Neural progenitor cell (in vitro differentiated cells): Measurements from ENCODE around the gene SSTR3. TPM values are rescaled to one million over a fixed set of nuclear protein-coding genes. Genes with fewer than 3 reads are reported as not detected.
A peak's percentile ranks its signal among the peaks of the same experiment; 100 is the strongest.

ENCODE experiments used
- DNase-seq: peaks from one replicate; pipeline ENCODE4 v3.0.0-alpha.2; 2016; ENCODE audit warnings: low spot score
- H2AFZ ChIP-seq: fragments of 200-600 bp; sonication (generic); replicated peaks from 2 replicates; pipeline ENCODE4 v1.6.1; 2016; ENCODE audit warnings: antibody characterized with exemption
- H3F3A ChIP-seq: fragments of 200-600 bp; sonication (generic); 2 replicates; pipeline ENCODE4 v1.6.1; 2016; ENCODE audit warnings: antibody characterized with exemption, low read depth
- H3K27ac ChIP-seq: fragments of 200-600 bp; sonication (generic); 2 replicates; pipeline ENCODE4 v1.5.1; 2016; ENCODE audit warnings: mild to moderate bottlenecking
- H3K27me3 ChIP-seq: fragments of 200-600 bp; sonication (generic); 2 replicates; pipeline ENCODE4 v1.6.1; 2016; ENCODE audit warnings: mild to moderate bottlenecking, moderate library complexity
- H3K36me3 ChIP-seq: fragments of 200-600 bp; sonication (generic); 2 replicates; pipeline ENCODE4 v1.5.1; 2016
- H3K4me1 ChIP-seq: fragments of 200-600 bp; sonication (generic); 2 replicates; pipeline ENCODE4 v1.6.1; 2016; ENCODE audit warnings: mixed run types
- H3K4me2 ChIP-seq: fragments of 200-600 bp; sonication (generic); 2 replicates; pipeline ENCODE4 v1.6.1; 2016
- H3K4me3 ChIP-seq: fragments of 200-600 bp; sonication (generic); 2 replicates; pipeline ENCODE4 v1.5.1; 2016
- H3K79me2 ChIP-seq: fragments of 200-600 bp; sonication (generic); 2 replicates; pipeline ENCODE4 v1.6.1; 2016; ENCODE audit warnings: low read depth
- H3K9ac ChIP-seq: fragments of 200-600 bp; sonication (generic); 2 replicates; pipeline ENCODE4 v1.6.1; 2016
- H3K9me3 ChIP-seq: fragments of 200-600 bp; sonication (generic); 2 replicates; pipeline ENCODE4 v1.5.1; 2016; ENCODE audit warnings: low read depth
- H4K20me1 ChIP-seq: fragments of 200-600 bp; sonication (generic); 2 replicates; pipeline ENCODE4 v1.6.1; 2016; ENCODE audit warnings: low read depth
- H3K27ac Mint-ChIP-seq: 3 replicates; pipeline ENCODE4 v1.8.0; 2021; ENCODE audit warnings: mixed read lengths
- H3K27me3 Mint-ChIP-seq: 2 replicates; pipeline ENCODE4 v1.8.0; 2022; ENCODE audit warnings: low read depth, mild to moderate bottlenecking, inconsistent platforms, moderate library complexity, mixed read lengths; ENCODE audit not compliant: insufficient read depth
- H3K36me3 Mint-ChIP-seq: 3 replicates; pipeline ENCODE4 v1.8.0; 2021; ENCODE audit warnings: mixed read lengths
- H3K4me1 Mint-ChIP-seq: 3 replicates; pipeline ENCODE4 v1.8.0; 2021; ENCODE audit warnings: mixed read lengths
- H3K4me3 Mint-ChIP-seq: 3 replicates; pipeline ENCODE4 v1.8.0; 2021; ENCODE audit warnings: mild to moderate bottlenecking, moderate library complexity, mixed read lengths
- H3K9me3 Mint-ChIP-seq: 3 replicates; pipeline ENCODE4 v1.8.0; 2020; ENCODE audit warnings: mixed read lengths
- EZH2 ChIP-seq: fragments of 200-600 bp; sonication (generic); IDR thresholded peaks from 2 replicates; pipeline ENCODE4 v1.6.1; 2017; ENCODE audit warnings: antibody characterized with exemption, mild to moderate bottlenecking, moderate library complexity
- EZH2phosphoT487 ChIP-seq: fragments of 200-600 bp; sonication (generic); IDR thresholded peaks from 2 replicates; pipeline ENCODE4 v1.6.1; 2017; ENCODE audit warnings: antibody characterized with exemption
- total RNA-seq: library from RNA; depleted of rRNA; stranded (reverse); fragments of >200 nt; gene quantifications from 2 replicates; pipeline ENCODE4 v1.2.3, GENCODE V29; 2015; ENCODE audit warnings: low replicate concordance
- TF ChIP-seq, protein P1 (sequence below): fragments of 200-600 bp; sonication (generic); IDR thresholded peaks from 2 replicates; pipeline ENCODE4 v1.5.1; 2017; ENCODE audit warnings: antibody characterized with exemption, mild to moderate bottlenecking

SSTR3 gene
- total RNA-seq, 1 donor from 2014 or later = 0.19 TPM

DNA sequence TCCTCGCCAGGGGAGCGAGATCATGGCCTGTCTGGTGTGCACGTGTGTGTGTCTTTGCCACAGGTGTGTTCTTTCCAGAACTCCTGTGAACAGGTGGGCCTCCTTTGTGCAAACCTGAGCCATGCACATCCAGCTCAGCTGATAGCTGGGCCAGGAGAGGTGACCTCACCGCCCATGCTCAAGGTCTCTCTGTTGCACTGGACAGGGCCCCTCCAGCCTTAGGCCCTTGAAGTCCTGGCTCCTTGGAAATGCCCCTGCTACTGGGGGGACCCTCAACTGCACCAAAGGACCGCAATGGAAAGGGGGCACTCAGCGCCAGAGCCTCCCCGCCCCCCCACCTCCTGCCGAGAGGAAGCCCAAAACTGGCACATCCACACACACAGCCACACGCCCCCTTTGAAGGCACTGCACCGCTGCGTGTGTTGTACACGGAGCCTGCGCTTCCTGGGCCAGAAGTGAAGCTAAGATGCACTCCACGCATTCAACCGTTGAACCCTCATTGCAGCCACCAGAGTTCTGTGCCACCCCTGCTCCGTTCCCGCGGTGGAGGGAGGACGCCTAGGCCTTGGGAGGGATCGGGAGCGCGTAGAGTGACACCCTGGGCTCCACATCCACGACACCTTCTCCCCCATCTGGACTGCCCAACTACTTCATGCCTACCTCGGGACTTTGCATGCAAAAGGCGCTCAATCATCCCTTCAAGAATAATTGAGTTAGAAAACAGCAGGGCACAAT lies 46.2 kb downstream of the SSTR3 start:
- no peaks in the 10 kb centered on the region for H4K20me1 ChIP-seq
- no peak overlapping the region for H3K27ac ChIP-seq
- DNase-seq = no peak
- no peaks in the 10 kb centered on the region for H3F3A ChIP-seq
- peaks cover 22% of the 10 kb centered on the region for H3K4me1 Mint-ChIP-seq
- peaks cover 4% of the 10 kb centered on the region for H3K9me3 Mint-ChIP-seq
- H3K36me3 Mint-ChIP-seq = no peaks in the 10 kb centered on the region
- no peaks in the 10 kb centered on the region for H3K36me3 ChIP-seq
- no peak overlapping the region for H3K4me2 ChIP-seq
- H3K27ac Mint-ChIP-seq = no peak overlapping the region
- peak overlapping the region; percentile 51 for H2AFZ ChIP-seq
- H3K4me1 ChIP-seq = no peaks in the 10 kb centered on the region
- peaks cover 8% of the 10 kb centered on the region for H3K27me3 Mint-ChIP-seq
- H3K4me3 ChIP-seq = no peak overlapping the region
- no peaks in the 10 kb centered on the region for H3K79me2 ChIP-seq
- no peaks in the 10 kb centered on the region for H3K27me3 ChIP-seq
- H3K9me3 ChIP-seq = no peaks in the 10 kb centered on the region
- no peak overlapping the region for H3K4me3 Mint-ChIP-seq
- no peak for TF ChIP-seq EZH2phosphoT487
- no peak for TF ChIP-seq EZH2
- TF ChIP-seq, protein P1, sequence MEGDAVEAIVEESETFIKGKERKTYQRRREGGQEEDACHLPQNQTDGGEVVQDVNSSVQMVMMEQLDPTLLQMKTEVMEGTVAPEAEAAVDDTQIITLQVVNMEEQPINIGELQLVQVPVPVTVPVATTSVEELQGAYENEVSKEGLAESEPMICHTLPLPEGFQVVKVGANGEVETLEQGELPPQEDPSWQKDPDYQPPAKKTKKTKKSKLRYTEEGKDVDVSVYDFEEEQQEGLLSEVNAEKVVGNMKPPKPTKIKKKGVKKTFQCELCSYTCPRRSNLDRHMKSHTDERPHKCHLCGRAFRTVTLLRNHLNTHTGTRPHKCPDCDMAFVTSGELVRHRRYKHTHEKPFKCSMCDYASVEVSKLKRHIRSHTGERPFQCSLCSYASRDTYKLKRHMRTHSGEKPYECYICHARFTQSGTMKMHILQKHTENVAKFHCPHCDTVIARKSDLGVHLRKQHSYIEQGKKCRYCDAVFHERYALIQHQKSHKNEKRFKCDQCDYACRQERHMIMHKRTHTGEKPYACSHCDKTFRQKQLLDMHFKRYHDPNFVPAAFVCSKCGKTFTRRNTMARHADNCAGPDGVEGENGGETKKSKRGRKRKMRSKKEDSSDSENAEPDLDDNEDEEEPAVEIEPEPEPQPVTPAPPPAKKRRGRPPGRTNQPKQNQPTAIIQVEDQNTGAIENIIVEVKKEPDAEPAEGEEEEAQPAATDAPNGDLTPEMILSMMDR = no peak
- no peak overlapping the region for H3K9ac ChIP-seq

DNA sequence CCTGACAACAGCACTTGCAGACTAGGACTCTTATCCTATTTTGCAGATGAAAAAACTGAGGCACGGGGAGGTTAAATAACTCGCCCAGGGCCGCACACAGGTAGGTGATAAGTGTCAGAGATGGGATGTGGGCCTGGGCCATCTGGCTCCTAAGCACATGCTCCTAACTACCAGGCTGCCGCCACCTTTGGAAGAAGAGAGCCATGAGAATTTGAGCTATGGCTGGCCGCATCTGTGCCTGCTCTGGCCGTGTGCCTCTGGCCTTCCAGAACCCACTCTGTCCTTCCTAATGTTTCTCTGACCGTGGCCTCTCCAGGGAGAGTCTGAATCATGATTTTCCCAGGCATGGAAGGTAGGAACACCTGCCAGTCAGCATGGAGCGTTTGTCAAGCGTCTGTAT lies 47.2 kb downstream of the SSTR3 start:
- H3K4me1 ChIP-seq = no peaks in the 10 kb centered on the region
- H3K27ac ChIP-seq = no peak overlapping the region
- H3K36me3 ChIP-seq = no peaks in the 10 kb centered on the region
- H2AFZ ChIP-seq = no peak overlapping the region
- no peak overlapping the region for H3K4me3 ChIP-seq
- no peak overlapping the region for H3K4me2 ChIP-seq
- peaks cover 4% of the 10 kb centered on the region for H3K9me3 Mint-ChIP-seq
- no peaks in the 10 kb centered on the region for H3F3A ChIP-seq
- H3K27me3 Mint-ChIP-seq = peaks cover 8% of the 10 kb centered on the region
- no peak for DNase-seq
- H3K27ac Mint-ChIP-seq = peak overlapping the region; percentile 30
- H3K9ac ChIP-seq = no peak overlapping the region
- no peaks in the 10 kb centered on the region for H3K79me2 ChIP-seq
- H3K27me3 ChIP-seq = no peaks in the 10 kb centered on the region
- H3K36me3 Mint-ChIP-seq = no peaks in the 10 kb centered on the region
- H3K4me3 Mint-ChIP-seq = no peak overlapping the region
- no peak for TF ChIP-seq EZH2
- no peak for TF ChIP-seq EZH2phosphoT487
- TF ChIP-seq, protein P1 = no peak
- H3K4me1 Mint-ChIP-seq = peaks cover 24% of the 10 kb centered on the region
- H3K9me3 ChIP-seq = no peaks in the 10 kb centered on the region
- no peaks in the 10 kb centered on the region for H4K20me1 ChIP-seq

DNA sequence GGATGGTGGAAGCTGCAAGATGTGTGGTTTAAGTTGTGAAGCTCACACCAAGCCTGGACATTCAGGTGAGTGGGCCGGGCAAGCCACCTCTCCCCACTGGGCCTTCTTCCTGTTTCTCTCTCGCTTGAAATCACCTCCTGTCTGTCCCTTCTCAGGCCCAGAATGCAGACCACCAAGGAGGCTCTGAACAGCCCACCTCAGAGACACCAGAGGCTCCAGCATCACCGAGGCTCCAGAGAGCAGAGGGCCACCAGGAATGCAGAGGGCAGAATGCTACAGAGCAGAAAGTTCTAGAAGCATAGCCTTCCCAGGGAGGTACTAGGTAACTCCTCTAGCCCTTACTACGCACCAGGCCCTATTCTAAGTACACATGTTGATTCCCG lies 47.8 kb downstream of the SSTR3 start:
- H3K4me2 ChIP-seq = no peak overlapping the region
- no peaks in the 10 kb centered on the region for H4K20me1 ChIP-seq
- H3K27ac ChIP-seq = no peak overlapping the region
- Mint-ChIP-seq H3K36me3 (no peaks in the 10 kb centered on the region), H3K4me1 (peaks cover 27% of the 10 kb centered on the region), H3K27me3 (peaks cover 7% of the 10 kb centered on the region), H3K27ac (peak overlapping the region; percentile 72), H3K4me3 (no peak overlapping the region), H3K9me3 (peaks cover 4% of the 10 kb centered on the region)
- H3K36me3 ChIP-seq = no peaks in the 10 kb centered on the region
- no peaks in the 10 kb centered on the region for H3K4me1 ChIP-seq
- H3K4me3 ChIP-seq = no peak overlapping the region
- DNase-seq = no peak
- H3K9ac ChIP-seq = no peak overlapping the region
- no peak overlapping the region for H2AFZ ChIP-seq
- no peaks in the 10 kb centered on the region for H3K9me3 ChIP-seq
- H3K27me3 ChIP-seq = no peaks in the 10 kb centered on the region
- no peaks in the 10 kb centered on the region for H3F3A ChIP-seq
- H3K79me2 ChIP-seq = no peaks in the 10 kb centered on the region
- TF ChIP-seq EZH2phosphoT487 (no peak), EZH2 (no peak)
- TF ChIP-seq, protein P1 = no peak
